HEK293 (cell line): ENCODE results near the gene ARL14EP.

Experiments
- BCL6B ChIP-seq: fragments of 450-650 bp; formaldehyde crosslinking; IDR thresholded peaks from 2 replicates; pipeline ENCODE4 v1.5.1; 2017; ENCODE audit warnings: missing biosample characterization, missing genetic modification characterization
- CTCF ChIP-seq: fragments of 450-650 bp; formaldehyde crosslinking; IDR thresholded peaks from 2 replicates; pipeline ENCODE4 v1.5.1; 2016; ENCODE audit warnings: missing biosample characterization, missing genetic modification characterization
- TCF7L2 ChIP-seq: IDR thresholded peaks from 2 replicates; pipeline ENCODE4 v1.6.1; 2011; ENCODE audit warnings: low read depth, mild to moderate bottlenecking, inconsistent platforms, low read length, moderate library complexity, borderline replicate concordance
- ZBTB1 ChIP-seq: fragments of 450-650 bp; formaldehyde crosslinking; IDR thresholded peaks from 2 replicates; pipeline ENCODE4 v1.5.1; 2016; ENCODE audit warnings: missing biosample characterization, missing genetic modification characterization
- ZBTB26 ChIP-seq: fragments of 450-650 bp; formaldehyde crosslinking; optimal IDR thresholded peaks from 2 replicates; pipeline ENCODE3; 2016; ENCODE audit warnings: missing biosample characterization, mild to moderate bottlenecking, missing genetic modification characterization
- ZNF148 ChIP-seq: fragments of 450-650 bp; formaldehyde crosslinking; IDR thresholded peaks from 2 replicates; pipeline ENCODE4 v1.5.0; 2017; ENCODE audit warnings: missing biosample characterization, missing genetic modification characterization, borderline replicate concordance
- ZNF18 ChIP-seq: fragments of 450-650 bp; formaldehyde crosslinking; IDR thresholded peaks from 2 replicates; pipeline ENCODE4 v1.5.1; 2016; ENCODE audit warnings: missing biosample characterization, missing genetic modification characterization
- ZNF324 ChIP-seq: fragments of 450-650 bp; formaldehyde crosslinking; IDR thresholded peaks from 2 replicates; pipeline ENCODE4 v1.5.1; 2016; ENCODE audit warnings: missing biosample characterization, missing genetic modification characterization
- ZNF404 ChIP-seq: fragments of 450-650 bp; formaldehyde crosslinking; IDR thresholded peaks from 2 replicates; pipeline ENCODE4 v1.5.1; 2017; ENCODE audit warnings: missing biosample characterization, missing genetic modification characterization
- ZNF529 ChIP-seq: fragments of 450-650 bp; formaldehyde crosslinking; IDR thresholded peaks from 2 replicates; pipeline ENCODE4 v1.5.1; 2017; ENCODE audit warnings: missing genetic modification characterization, missing biosample characterization; ENCODE audit not compliant: insufficient replicate concordance
- ZNF830 ChIP-seq: fragments of 450-650 bp; IDR thresholded peaks from 2 replicates; pipeline ENCODE4 v1.5.0; 2018; ENCODE audit warnings: missing biosample characterization, missing genetic modification characterization, low read depth, mild to moderate bottlenecking, moderate library complexity

- no peak for TF ChIP-seq ZNF148 (tag by site-specific recombination)
- no peak for TF ChIP-seq ZNF404
- TF ChIP-seq CTCF (tag by site-specific recombination): no peak
- TF ChIP-seq BCL6B (tag by site-specific recombination): no peak
- TF ChIP-seq ZBTB1 (tag by site-specific recombination): no peak
- no peak for TF ChIP-seq TCF7L2
- no peak for TF ChIP-seq ZNF18
- TF ChIP-seq ZNF830 (tag by site-specific recombination): no peak
- no peak for TF ChIP-seq ZNF324 (tag by site-specific recombination)
- TF ChIP-seq ZBTB26 (tag by site-specific recombination): no peak
- TF ChIP-seq ZNF529 (tag by site-specific recombination): no peak
These were observed 11.7 kb upstream of the ARL14EP start for GRCh38 chr11:30311189-30311588.
